SU-DHL-6 (cell line): ENCODE measurements around the gene KAT2B.

Experiments
- H2AFZ ChIP-seq: fragments of 200-600 bp; sonication (generic); 2 replicates; pipeline ENCODE4 v1.6.1; 2014; ENCODE audit warnings: low read depth, mild to moderate bottlenecking, moderate library complexity, mixed read lengths, antibody characterized with exemption, low read length; ENCODE audit not compliant: severe bottlenecking
- H3F3A ChIP-seq: fragments of 200-600 bp; shearing (Covaris generic); 2 replicates; pipeline ENCODE4 v1.6.0; 2016; ENCODE audit warnings: antibody characterized with exemption, mild to moderate bottlenecking; ENCODE audit not compliant: insufficient read depth
- H3K27ac ChIP-seq: fragments of 200-600 bp; sonication (generic); 2 replicates; pipeline ENCODE4 v1.5.1; 2016; ENCODE audit warnings: low read depth, mild to moderate bottlenecking, low read length, moderate library complexity, mixed read lengths
- H3K27me3 ChIP-seq: fragments of 200-600 bp; sonication (generic), shearing (Covaris generic); 2 replicates; pipeline ENCODE4 v1.6.0; 2014; ENCODE audit warnings: mild to moderate bottlenecking, low read length
- H3K36me3 ChIP-seq: fragments of 200-600 bp; sonication (generic); 2 replicates; pipeline ENCODE4 v1.6.1; 2014; ENCODE audit warnings: mild to moderate bottlenecking, low read length, mixed read lengths
- H3K4me2 ChIP-seq: fragments of 300-600, 200-600 bp; shearing (Covaris generic), sonication (generic); 2 replicates; pipeline ENCODE4 v1.6.0; 2014; ENCODE audit warnings: low read length, low read depth, mild to moderate bottlenecking; ENCODE audit not compliant: poor library complexity, severe bottlenecking
- H3K4me3 ChIP-seq: fragments of 200-600 bp; sonication (generic); 2 replicates; pipeline ENCODE4 v1.5.1; 2014; ENCODE audit warnings: antibody characterized with exemption, low read length, mild to moderate bottlenecking, mixed read lengths; ENCODE audit not compliant: insufficient read depth, poor library complexity, severe bottlenecking
- H3K79me2 ChIP-seq: fragments of 200-600 bp; sonication (generic); 2 replicates; pipeline ENCODE4 v1.6.1; 2014; ENCODE audit warnings: mild to moderate bottlenecking, low read length, moderate library complexity; ENCODE audit not compliant: insufficient read depth
- H3K9ac ChIP-seq: fragments of 200-600 bp; sonication (generic); 2 replicates; pipeline ENCODE4 v1.7.0; 2014; ENCODE audit warnings: mild to moderate bottlenecking, low read length
- H3K9me2 ChIP-seq: fragments of 200-600 bp; sonication (generic); replicated peaks from 2 replicates; pipeline ENCODE4 v1.6.1; 2014; ENCODE audit warnings: low read length; ENCODE audit not compliant: insufficient read depth
- H3K9me3 ChIP-seq: fragments of 200-600 bp; sonication (generic); 2 replicates; pipeline ENCODE4 v1.6.1; 2014; ENCODE audit warnings: low read length, mixed read lengths; ENCODE audit not compliant: insufficient read depth
- H4K20me1 ChIP-seq: fragments of 200-600 bp; sonication (generic); 2 replicates; pipeline ENCODE4 v1.6.1; 2014; ENCODE audit warnings: low read depth, mild to moderate bottlenecking, antibody characterized with exemption, low read length, moderate library complexity, mixed read lengths
- CTCF ChIP-seq: fragments of 200-600 bp; sonication (generic); IDR thresholded peaks from one replicate; pipeline ENCODE4 v1.5.1; 2017; ENCODE audit warnings: antibody characterized with exemption, mild to moderate bottlenecking, low read length, moderate library complexity; ENCODE audit not compliant: insufficient read depth, poor library complexity, severe bottlenecking
- EZH2phosphoT487 ChIP-seq: fragments of 200-600 bp; sonication (generic), shearing (Covaris generic); conservative IDR thresholded peaks from 2 replicates; pipeline ENCODE4 v1.6.1; 2018; ENCODE audit warnings: mild to moderate bottlenecking, antibody characterized with exemption, low read length, moderate library complexity, mixed read lengths

KAT2B gene

GRCh38 chr3:20182206-20182605 is 142.0 kb downstream of the KAT2B start:
- no peak overlapping the region for H3K27ac ChIP-seq
- TF ChIP-seq EZH2phosphoT487 (no peak), CTCF (no peak)

GRCh38 chr3:20185331-20185678 is 145.1 kb downstream of the KAT2B start:
- peak overlapping the region; percentile 99 for H3K4me2 ChIP-seq
- peak overlapping the region; percentile 91 for H3K9ac ChIP-seq
- TF ChIP-seq EZH2phosphoT487 (no peak), CTCF (no peak)
- H3K27me3 ChIP-seq, result no peaks in the 10 kb centered on the region
- no peaks in the 10 kb centered on the region for H4K20me1 ChIP-seq
- H2AFZ ChIP-seq, result peak overlapping the region; percentile 64
- H3K36me3 ChIP-seq, result peaks cover 25% of the 10 kb centered on the region
- H3K9me3 ChIP-seq, result no peaks in the 10 kb centered on the region
- peak overlapping the region; percentile 94 for H3K4me3 ChIP-seq
- H3K79me2 ChIP-seq, result peaks cover 37% of the 10 kb centered on the region
- H3K27ac ChIP-seq, result peak overlapping the region; percentile 91
- no peaks in the 10 kb centered on the region for H3K9me2 ChIP-seq
- peaks cover 16% of the 10 kb centered on the region; the same call in 1 of the 2 replicates for H3F3A ChIP-seq

More at GRCh38 chr3:20182206-20182605, 142.0 kb downstream of the KAT2B start:
- no peaks in the 10 kb centered on the region for H3K9me3 ChIP-seq
- H2AFZ ChIP-seq, result no peak overlapping the region
- peaks cover 44% of the 10 kb centered on the region for H3K36me3 ChIP-seq
- no peaks in the 10 kb centered on the region; the same call in 1 of the 2 replicates for H4K20me1 ChIP-seq
- H3K9me2 ChIP-seq, result no peaks in the 10 kb centered on the region
- no peaks in the 10 kb centered on the region for H3K27me3 ChIP-seq
- no peak overlapping the region for H3K4me2 ChIP-seq
- no peak overlapping the region for H3K4me3 ChIP-seq
- H3K9ac ChIP-seq, result no peak overlapping the region
- H3F3A ChIP-seq, result peaks cover 16% of the 10 kb centered on the region; the same call in 1 of the 2 replicates
- H3K79me2 ChIP-seq, result peaks cover 39% of the 10 kb centered on the region

- H2AFZ ChIP-seq, result peak within 1 kb of the TSS; percentile 64
- peak within 1 kb of the TSS; percentile 99 for H3K4me2 ChIP-seq
- H3K9me3 ChIP-seq, result no peaks in the 10 kb centered on the region
- H3K27me3 ChIP-seq, result no peaks in the 10 kb centered on the region
- TF ChIP-seq CTCF (no peak), EZH2phosphoT487 (no peak)
- H3F3A ChIP-seq, result peaks cover 16% of the 10 kb centered on the region; the same call in 1 of the 2 replicates
- peak within 1 kb of the TSS; percentile 91 for H3K27ac ChIP-seq
- no peaks in the 10 kb centered on the region for H3K9me2 ChIP-seq
- H3K4me3 ChIP-seq, result peak within 1 kb of the TSS; percentile 94
- peak within 1 kb of the TSS; percentile 91 for H3K9ac ChIP-seq
- peaks cover 31% of the 10 kb centered on the region for H3K79me2 ChIP-seq
- peaks cover 21% of the 10 kb centered on the region for H3K36me3 ChIP-seq
- no peaks in the 10 kb centered on the region for H4K20me1 ChIP-seq
Measured at GRCh38 chr3:20185679-20186599, 145.7 kb downstream of the KAT2B start, which contains the start of gene SGO1. SGO1 (minus strand) TSS chr3:20186206; CDS start chr3:20184027, 2,179 bp downstream.
